HG03039 (cell line): Measurements from ENCODE around the gene DGAT2L6.
"Not testable (repeated sequence)": the region's sequence is repeated elsewhere in the genome, so short reads cannot be mapped to it uniquely, and the experiment has no call there.

Experiments
- ATAC-seq: cut with Tn5 transposase; IDR thresholded peaks from one replicate; pipeline ENCODE4 v1.9.1; 2021; ENCODE audit warnings: mild to moderate bottlenecking, moderate library complexity; ENCODE audit not compliant: unreplicated experiment

Gene DGAT2L6

DNA sequence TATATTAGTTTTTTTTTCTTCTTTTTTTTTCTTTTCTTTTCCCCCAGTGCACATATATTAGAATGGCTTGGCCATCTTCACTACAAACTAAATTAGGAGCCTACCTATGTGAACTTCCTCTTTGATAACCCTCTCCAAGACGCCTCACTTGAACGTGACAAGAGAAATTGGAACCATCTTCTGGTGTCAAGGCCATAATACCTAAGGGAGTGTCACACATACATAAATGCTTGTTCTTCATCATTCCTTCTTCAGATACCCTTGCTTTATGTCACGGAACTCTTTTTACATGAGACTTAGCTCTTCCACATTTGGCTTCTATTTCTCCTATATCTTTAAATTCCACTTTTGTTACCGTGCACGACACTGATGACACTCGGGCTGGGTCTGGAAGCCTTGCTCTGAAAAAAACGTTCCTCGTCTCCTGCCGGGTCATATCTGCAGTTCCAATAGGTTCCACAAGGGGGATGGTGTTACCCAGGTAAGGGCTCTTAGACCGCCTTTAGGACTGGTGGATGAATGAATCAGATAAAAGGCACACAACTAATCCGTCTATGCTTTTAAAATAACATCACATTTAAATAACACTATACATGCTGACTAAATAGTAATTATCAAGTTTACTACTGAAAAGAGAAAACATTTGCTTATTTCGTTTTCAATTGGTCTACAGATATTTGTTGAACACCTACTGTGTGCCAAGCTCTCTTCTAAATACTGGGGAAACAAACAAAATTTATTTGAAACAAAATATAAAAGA lies 19.9 kb downstream of the DGAT2L6 start:
- peak; percentile 51 for ATAC-seq

DNA sequence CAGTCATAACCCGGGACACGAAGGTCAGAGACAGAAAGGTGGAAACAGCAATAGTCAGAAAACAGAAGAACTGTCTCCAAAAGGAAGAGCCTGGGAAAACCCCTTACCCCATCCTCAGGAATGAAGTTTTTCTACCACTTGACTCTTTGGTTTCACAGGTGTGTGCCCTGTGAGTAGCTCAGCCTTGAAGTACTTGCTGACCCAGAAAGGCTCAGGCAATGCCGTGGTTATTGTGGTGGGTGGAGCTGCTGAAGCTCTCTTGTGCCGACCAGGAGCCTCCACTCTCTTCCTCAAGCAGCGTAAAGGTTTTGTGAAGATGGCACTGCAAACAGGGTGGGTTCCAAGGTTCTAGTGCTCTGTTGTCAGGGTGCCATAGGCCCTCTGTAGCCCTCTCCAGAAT lies 24.4 kb downstream of the DGAT2L6 start:
- no peak for ATAC-seq

DNA sequence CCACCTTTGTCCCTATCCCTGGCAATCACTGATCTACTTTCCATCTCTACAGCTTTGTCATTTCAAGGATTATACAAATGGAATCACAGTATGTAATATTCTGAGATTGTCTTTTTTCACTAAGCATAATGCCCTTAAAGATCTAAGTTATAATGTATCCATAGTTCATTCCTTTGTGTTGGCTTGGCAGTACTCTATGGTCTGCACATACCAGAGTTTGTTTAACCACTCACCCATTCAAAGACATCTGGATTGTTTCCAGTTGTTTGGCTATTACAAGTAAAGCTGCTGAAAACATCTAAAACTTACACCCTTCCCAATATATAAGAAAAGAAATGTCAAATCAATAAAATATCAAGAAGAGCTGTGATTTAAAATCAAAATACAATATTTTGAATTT lies 31.2 kb downstream of the DGAT2L6 start:
- ATAC-seq: no peak

DNA sequence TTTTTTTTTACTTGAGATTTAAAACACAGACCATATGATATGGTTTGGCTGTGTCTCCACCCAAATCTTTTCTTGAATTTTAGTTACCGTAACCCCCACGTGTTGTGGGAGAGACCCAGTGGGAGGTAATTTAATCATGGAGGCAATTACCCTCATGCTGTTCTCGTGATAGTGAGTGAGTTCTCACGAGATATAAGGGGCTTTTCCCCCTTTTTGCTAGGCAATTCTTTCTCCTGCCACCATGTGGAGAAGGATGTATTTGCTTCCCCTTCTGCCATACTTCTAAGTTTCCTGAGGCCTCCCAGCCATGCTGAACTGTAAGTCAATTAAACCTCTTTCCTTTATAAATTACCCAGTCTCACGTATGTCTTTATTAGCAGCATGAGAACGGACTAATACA lies 32.3 kb downstream of the DGAT2L6 start:
- ATAC-seq: not testable (repeated sequence)

DNA sequence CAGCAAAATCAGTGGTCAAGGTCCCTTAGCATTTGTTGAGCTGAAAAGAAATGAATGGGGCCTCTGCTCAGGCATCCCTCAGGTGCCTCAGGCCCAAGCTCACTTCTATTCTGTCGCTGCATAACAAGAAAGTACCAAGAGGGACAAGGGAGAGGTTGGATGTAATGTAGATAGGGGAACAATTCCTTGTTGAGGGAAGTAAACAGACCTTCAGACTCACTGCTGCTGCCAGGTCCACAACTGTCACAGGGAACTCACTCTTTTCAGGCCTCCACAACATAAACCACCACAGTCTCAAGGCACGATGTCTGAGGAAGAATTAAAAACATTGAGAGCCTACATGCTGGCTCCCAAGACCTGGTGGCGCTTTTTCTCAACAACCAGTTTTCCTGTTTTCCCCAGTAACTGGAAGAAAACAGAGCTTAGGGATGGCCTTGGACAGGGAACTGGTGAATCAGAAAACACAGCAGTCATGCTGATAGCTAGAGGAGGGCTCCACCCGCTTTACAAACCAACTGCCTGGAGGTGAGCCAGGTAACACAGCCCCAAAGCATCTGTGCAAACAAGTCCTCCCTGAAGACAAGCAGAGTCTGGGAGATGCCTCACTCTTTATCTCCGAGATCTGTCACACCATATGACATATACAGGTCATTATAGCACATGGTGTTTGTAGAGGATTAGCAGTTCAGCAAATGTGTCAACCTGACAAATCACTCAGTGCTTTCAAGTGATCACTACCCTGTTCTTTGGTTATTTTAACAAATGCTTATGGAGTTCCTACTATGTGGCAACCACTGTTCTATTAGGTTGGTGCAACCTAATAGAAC lies 42.9 kb downstream of the DGAT2L6 start:
- no peak for ATAC-seq

DNA sequence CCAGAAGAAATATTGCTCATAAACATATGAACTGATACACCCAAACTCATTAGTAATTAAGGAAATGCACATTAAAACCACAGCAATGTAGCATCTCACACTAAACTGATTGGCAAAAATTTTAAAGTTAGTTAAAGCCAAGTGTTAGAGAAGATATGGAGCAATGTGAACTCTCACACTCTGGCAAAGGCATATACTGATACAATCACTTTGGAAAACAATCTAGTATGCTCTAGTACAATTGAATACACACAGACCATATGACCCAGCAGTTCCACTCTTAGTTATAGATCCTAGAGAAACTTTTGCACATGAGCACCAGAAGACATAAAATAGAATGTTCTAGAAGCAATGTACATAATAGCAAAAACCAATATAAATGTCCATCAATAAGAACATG lies 48.8 kb downstream of the DGAT2L6 start:
- no peak for ATAC-seq

DNA sequence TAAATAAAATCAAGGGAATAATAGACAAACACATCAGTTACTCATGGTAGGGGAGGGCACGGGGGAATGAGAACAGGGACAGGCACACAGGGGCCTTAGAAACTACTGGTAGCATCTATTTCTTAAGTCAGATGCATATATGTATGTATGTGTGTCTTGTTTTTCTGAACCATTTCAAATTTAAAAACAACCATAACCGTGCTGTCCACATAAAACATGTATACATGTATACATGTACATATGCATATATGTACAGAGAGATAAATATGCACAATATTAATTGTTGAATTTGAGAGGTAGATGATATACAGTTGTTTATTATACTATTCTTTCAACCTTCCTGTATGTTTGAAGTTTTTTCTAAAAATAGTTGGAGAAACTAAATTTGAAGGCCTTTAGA lies 49.4 kb downstream of the DGAT2L6 start:
- ATAC-seq: no peak

DNA sequence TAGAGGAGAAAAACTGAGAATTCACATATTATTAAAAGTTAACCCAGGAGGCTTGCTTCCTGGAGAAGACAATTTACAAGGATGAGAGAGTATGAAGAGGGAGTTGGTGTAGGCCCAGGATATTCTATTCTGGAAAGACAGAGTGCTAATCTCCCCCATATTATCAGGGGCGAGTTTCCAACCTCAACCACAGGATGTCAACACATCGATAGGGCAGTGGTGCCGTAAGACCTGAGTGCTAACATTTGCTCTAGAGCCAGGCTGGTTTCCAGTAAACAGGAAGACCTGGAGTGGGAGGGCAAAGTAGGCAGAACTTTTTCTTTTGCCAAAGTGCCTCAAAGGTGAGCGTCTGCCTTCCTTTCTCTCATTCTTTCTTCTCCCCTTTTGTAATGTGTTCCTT lies 54.4 kb downstream of the DGAT2L6 start:
- no peak for ATAC-seq

DNA sequence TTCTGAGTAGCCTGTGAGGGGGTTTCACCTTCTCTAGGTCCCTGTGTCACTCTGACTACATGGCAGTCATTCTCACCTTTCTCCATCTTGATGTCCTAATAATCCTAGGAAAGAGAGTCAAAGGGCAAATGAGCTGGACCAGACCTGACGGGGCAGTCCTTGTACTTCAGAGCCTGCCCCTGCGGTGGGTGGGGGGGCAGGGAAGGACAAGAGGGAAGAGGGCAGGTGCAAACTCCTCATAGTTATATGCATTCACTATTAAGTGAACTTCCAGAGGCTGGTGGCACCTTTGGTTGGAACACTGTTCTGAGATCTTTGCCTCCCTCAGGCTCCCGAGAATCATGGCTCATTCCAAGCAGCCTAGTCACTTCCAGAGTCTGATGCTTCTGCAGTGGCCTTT lies 57.1 kb downstream of the DGAT2L6 start, which contains the start of gene AWAT1:
Gene AWAT1, plus strand, starts transcription at position 301 of the 400 bp plus-strand sequence. Its CDS starts 41 bp downstream, at position 342.
- ATAC-seq: no peak

DNA sequence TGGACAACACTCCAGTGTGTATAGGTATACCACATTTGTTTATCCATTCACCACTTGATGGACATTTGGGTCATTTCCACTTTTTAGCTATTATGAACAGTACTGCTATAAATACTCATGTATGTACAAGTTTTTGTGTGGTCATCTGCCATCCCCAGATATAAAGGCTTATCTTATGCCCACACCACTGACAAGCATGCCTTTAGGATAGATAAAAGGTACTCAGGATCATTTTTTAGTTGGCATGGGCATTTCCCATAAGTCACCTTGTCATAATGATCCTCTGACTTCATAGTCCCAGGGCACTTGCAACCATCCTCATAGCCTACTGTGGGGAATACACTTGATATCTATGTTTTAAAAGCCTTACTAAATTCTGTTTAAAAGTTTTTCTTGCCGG lies 63.5 kb downstream of the DGAT2L6 start:
- no peak for ATAC-seq

DNA sequence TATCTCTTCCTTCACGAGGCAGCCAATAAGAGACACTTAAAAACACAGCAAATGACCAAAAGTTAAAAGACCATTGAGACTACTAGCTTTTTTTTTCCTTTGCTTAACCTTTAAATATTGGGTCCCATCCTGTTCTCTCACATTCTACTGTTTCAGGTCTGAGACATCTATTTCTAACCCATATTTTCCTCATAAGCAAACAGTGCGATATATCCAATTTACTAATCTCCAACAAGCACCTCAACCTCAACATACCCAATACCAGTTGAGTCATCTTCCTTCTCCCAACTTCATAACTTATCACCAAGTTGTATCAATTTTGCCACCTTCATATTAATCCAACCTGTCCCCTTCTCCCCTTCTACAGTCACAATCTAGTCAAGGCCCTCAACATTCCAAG lies 64.2 kb downstream of the DGAT2L6 start:
- no peak for ATAC-seq

DNA sequence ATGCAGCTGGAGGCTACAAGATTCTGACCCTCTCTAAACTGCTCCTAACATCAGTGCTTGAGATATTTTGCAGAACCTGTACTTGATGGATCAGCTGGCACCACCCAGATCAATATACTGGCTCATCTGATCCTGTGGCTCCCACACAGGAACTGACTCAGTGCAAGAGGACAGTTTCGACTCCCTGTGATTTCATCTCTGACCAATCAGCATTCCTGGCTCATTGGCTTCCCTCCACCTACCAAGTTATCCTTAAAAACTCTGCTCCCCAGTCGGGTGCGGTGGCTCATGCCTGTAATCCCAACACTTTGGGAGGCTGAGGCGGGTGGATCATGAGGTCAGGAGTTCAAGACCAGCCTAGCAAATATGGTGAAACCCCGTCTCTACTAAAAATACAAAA lies 66.3 kb downstream of the DGAT2L6 start:
- ATAC-seq: not testable (repeated sequence)

DNA sequence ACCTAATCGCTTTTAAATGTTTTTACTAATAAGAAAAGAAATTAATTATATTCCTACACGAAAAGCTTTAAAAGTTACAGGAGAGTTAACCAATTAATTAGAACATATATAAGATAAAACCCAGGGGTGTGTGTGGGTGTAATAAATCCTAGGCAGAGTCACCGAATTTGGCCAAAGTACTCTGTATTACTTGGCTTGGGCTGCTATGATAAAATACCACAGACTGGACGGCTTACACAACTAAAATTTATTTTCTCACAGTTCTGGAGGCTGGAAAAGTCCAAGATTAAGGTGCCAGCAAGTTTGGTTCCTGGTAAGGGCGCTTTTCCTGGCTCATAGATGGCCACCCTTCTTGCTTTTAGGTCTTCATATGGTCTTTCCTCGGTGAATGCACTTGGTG lies 67.6 kb downstream of the DGAT2L6 start:
- ATAC-seq: no peak

DNA sequence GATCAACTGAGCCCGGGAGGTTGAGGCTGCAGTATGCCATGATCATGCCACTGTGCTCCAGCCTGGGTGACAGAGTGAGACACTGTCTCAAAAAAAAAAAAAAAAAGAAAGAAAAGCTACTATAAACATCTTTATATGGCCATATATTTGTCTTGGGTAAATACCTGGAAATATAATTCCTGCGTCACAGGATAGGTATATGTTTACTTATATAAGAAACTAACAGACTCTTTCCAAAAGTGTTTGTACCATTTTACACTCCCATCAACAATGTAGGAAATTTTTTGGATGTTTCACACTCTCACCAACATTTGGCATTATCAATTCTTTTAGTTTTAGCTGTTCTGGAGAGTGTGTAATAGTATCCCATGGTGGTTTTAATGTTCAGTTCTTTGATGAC lies 70.0 kb downstream of the DGAT2L6 start:
- no peak for ATAC-seq

DNA sequence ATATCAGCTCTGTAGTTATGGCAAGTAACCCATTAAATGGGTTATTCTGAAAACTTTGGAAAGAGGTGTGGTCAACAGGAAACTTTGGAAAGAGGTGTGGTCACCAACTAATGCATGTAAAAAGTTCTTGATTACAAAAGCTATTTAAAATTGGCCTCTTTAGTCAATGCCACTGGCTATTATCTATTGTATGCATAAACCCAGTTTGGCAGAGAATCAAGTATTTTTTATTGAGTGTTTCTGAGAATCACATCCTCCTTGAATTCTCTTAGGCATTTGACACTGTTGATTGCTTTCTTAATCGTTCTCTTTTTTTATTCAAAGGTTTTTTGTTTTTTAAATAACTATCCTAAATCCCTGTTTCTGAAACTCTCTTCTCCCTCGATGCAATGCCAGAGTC lies 75.2 kb downstream of the DGAT2L6 start:
- no peak for ATAC-seq

DNA sequence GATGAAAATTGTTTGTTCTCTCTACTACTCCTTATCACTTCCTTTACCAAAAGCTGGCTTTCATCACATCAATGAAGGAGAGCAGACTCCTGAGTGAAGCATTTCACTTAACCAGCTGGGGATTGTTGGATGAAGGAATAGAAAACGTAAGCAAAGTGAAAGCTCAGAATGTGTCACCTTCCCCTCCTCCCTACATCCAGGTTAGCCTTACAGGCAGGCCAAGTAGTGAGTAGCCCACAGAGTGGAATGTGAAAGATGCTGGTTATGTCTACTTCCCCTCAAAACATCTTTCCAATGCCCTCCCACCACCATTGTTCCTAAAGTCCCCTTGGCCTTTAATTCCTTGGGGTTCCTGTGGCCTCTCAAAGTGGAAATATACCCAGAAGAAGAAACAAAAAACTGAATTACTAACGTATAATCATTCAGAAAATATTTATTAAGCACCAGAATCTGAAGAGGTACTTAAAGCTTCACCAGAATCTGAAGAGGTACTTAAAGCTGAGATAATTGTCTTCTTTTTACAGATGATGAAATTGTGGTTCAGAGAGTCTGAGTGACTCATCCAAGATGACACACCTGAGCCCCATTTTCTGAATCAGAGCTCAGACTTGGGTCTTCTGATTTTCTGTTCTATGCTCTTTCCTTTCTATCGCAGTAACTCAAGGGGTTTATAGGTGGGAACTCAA lies 76.2 kb downstream of the DGAT2L6 start:
- no peak for ATAC-seq

DNA sequence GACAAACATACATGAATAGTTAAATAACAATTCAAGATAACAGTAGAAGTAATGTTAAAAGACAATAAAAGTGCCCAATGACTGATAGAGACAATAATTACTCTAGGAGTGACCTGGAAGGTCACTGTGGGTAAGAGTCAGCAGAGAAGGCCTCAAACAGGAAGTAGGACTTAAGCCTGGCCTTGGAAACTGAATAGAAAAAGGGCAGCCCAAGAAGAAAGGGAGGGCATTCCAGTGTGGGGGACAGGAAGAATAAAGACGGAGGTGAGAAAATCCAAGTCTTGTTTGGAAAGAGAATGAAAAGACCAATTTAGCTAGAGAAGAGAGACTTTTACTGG lies 76.7 kb downstream of the DGAT2L6 start:
- ATAC-seq: no peak

DNA sequence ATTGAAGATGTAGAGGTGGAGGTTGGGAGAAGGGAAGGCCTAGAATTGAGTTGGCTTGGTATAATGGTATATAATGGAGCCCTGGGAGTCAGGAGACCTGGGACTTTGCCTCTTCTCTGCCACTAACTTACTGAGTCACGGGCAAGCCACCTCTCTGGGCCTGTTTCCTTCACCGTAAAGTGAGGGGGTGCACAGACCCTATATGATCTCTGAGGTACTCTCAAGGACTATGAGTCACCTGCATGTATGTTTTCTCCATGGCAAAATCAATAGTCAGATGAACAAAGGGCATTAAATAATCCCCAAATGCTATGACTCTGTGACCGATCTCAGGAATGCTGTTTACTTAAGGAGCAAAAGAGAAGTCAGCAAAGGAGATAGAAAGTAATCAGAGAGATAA lies 77.6 kb downstream of the DGAT2L6 start:
- no peak for ATAC-seq
